ENCODE data around the gene GFRA1.

Gene GFRA1

DNA sequence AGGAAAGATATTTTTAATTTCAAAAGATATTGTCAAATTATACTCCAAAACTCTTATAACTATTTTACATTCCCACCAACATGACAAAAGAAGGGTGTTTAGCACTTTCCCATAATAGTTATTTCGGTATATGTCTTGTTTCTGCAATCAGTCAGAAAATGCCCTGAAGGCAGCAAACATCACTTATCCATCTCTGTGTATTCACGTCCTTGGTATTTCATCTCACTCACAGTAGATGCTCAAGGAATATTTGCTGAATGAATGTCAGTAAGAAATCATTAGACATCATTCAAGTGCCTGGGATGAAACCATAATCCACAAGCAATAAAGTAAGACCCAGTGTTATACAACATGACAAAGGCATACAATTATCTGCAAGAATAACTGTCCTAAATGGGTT is 112.7 kb downstream of the GFRA1 start:
- no peak for DNase-seq (ENCODE audit: low read depth in 2 of 2)

DNA sequence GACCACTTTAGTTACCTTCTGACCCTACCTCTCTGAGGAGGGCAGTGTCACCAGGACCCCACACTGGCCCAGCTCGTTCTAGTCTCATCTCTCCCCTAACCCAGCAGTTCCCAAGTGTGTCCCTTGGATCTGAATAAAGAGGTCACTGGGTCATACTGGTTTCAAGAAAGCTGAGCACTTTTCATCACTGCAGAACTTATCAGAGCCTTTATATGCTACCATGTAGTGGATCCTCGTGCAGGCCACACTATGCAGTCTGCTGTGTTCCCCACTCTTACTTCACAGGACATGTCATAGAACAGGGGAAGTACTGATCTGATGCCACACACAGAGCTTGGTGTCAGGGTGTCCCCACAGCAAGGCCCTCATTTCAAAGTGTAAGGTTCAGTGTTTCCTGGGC is 113.8 kb downstream of the GFRA1 start:
- no peak for DNase-seq (ENCODE audit: low read depth in 2 of 2)

DNA sequence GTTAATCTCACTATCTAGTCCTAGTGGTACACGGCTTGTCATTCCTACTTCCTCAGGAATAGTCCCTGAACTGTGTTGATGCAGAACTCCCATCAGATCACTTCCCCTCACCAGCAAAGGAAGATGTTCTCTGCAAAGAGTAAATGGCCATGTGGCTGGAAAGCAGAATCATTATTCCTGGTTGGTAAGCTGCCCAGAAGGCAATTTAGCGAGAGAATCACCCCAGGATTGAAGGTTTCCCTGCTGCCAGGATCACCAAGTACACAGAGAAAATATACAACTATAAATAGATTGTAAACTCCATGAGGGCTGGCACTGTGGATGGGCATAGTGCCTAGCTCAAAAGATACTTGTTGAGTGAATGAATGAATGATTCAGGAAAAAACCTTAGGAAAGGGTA is 115.0 kb downstream of the GFRA1 start:
- no peak for DNase-seq (ENCODE audit: low read depth in 2 of 2)

DNA sequence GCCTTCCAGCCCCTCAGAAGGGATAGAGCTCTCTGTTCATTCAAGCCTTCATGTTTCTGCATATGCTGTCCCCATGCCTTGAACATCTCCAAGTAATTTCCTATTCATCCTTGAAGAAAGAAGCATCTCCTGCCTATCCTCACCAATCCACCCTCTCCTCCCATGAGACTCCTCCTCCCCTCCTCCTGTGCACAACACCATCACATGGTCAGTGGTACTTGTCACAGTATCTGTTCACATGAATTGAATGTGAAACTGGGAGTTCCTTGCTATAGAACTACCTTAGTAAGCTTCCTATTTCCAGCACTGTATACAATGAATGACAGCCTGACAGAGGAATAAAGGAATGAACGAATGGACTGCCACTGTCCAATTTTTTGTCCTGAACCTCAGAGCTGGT is 115.5 kb downstream of the GFRA1 start:
- no peak for DNase-seq (ENCODE audit: low read depth in 2 of 2)

DNA sequence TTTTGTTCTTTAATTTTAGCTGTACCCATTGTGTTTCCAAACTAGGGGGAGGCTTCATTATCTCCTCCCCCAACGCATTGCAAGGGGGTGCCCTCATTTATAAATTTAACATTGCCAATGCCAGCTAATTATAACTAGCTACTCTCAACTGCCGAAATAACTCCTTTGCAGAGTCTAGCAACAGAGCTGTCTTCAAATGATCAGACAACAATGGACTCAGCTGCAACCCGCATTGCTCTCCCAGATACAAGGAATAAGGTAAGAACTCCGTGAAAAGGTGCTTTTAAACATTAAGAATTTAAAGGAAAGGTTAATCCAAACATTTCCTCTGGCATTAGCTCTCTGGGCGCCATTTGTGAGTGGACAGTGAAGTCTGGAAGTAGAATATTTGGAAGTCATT is 116.2 kb downstream of the GFRA1 start:
- DNase-seq (ENCODE audit: low read depth in 2 of 2): no peak

DNA sequence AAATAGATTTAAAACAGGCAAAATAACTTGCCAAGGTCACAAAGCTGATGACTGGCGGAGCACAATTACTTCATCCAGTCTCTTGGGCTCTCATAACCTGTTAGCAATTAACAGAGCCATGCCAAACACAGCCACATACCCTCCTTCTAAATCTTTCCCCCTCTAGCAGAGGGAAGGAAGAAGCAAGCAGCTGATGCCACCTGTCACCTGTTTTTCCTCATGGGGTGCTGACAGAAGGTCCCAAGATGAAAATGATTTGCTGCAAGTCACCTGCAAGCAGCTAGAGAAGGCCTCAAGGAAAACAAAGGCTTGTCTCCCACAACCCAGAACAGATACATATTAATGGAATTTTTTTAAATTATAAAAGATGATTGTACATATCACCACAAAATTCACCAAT is 117.8 kb downstream of the GFRA1 start:
- no peak for DNase-seq (ENCODE audit: low read depth in 2 of 2)

DNA sequence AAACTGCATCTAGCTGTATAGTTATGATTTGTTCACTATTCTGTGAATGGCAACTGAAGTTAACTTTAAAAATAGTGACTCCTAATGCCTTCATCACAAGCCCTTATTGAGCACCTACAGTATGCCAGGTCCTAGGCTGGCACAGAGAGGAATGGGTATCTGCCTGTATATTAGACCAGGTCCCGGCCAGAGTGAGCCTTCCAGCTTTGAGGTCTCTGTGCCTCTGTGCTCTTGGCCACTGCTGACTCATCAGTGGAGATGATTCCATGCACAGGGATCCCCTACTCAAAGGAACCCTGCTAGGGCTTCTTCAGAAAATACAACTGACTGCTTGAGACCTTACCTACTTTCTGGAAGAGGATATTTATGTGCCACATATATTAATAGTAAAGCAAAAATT is 118.4 kb downstream of the GFRA1 start:
- DNase-seq (ENCODE audit: low read depth in 2 of 2): no peak

DNA sequence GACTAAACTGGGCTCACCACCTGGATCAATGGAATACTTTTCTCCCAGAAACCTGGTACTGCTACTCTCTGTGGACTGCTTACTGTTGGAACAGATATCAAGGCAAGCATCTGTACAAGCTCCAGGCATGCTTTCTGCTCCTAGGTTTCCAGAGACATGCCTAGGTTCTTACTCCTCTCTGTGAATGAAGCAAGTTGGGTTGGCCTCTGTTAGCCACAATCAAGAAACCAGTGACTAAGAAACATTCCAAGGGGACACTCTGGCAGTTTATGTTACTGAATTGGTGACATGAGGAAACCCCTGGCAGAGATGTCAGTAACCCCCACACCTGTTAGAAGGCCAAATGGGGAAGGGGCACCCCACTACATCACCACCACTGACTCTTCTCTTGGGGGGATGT is 121.9 kb downstream of the GFRA1 start:
- DNase-seq (ENCODE audit: low read depth in 2 of 2): no peak

DNA sequence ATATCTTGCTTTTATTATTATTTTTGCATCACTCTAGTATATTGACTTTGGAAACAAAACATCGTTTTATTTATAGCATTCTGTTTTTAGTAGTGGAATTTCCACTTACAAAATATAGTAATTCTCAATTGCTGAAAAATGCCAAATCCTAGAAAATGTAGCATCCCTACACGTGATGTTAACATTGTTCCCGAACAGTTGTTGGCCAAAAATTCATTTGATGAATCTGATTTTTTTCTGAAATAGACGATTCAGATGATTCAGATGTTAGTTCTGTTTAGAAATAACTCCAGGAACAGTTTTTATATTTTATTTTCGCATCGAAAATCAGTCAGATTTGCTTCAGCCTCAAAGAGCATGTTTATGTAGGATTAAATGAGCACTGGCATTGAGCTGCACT is 122.4 kb downstream of the GFRA1 start:
- DNase-seq (ENCODE audit: low read depth in 2 of 2): no peak

DNA sequence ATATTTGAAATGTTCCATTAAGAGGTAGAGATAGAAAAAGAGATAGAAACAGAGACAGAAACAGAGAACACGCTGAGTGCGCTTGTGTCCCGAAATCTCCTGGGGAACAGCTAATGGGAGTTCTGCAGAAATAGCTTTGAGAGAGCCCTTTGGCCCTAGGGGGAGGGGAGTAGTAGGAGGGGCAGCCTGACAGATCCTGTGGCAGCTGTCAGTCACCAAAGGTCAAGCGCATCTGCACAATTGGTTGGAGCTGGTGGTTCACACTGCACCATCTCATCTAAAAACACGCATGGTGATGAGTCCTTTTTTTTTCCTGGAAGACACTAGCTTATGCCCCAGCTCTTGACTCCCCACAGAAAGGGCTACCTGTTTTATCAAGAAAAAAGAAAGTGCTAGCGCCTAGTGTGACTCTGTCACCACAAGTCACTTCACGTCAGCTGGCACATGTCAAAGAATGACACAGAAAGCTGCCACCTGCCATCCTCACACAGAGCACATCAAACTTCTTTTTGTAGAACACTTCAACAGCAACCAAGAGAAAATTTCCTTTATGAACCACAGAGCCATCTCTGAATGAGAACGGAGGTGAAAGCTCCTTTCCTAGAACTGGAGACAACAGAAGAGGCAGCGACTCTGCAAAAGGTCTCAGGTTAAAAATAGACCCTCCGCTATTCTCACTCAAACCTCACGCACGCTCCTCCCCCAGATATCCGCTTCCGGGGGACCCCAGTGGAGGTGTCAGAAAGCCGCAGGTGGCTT is 125.7 kb downstream of the GFRA1 start:
- DNase-seq (ENCODE audit: low read depth in 2 of 2): no peak

DNA sequence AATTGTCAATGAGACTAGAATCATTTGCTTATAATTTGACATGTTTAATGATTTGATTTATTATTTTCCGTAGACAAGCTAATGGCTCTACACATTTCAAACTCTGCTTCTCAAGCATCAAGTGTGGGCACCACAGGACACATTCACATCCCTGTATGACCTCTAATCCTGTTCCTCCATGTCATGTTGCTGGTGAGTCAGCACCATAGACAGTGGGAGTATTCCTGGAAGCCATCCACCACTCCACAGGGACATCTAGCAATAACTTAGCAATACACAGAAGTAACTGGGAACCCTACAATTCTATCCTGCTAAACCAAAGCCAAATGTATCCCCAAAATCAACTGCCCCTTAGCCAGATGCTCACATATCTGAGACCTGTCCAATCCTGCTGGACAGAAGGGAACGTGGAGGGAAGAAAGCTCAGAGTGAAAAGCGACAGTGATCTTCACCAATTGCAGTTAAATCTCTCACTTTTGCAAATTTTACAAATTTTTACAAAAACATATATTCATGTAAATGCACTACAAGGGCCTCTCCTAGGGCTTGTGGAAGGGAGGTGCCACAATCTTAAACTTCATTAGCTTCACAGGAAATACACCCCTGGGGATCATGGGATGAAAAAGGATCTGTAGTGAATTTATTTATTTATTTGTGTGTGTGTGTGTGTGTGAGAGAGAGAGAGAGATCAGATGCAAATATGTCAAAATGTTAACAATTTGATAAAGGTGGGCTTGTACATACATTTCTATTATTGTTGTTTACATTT is 126.5 kb downstream of the GFRA1 start:
- no peak for DNase-seq (ENCODE audit: low read depth in 2 of 2)

DNA sequence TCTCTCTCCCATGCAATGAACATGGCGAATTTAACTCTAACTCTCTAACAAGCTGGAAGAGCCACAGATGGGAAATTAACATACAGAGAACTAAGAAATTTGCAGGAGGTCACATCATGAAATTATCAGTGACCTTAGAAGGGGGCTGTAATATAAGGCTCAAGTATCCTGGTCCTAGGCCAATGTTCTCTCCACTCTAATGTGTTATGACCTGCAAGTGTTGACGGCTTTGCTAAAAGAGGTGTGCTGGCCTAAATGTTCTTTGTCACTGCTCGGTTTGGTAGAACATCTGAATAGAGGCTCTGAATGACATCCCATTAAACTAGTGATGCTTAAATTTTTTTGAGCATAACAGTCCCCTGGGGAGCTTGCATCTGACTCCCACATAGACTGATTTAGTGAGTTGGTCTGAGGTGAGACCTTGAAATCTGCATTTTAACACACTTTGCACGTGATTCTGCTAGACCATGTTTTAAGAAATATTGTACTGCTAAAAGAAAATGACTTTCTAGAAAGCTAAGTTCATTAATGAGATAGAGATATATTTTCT is 129.3 kb downstream of the GFRA1 start:
- DNase-seq (ENCODE audit: low read depth in 2 of 2): no peak

DNA sequence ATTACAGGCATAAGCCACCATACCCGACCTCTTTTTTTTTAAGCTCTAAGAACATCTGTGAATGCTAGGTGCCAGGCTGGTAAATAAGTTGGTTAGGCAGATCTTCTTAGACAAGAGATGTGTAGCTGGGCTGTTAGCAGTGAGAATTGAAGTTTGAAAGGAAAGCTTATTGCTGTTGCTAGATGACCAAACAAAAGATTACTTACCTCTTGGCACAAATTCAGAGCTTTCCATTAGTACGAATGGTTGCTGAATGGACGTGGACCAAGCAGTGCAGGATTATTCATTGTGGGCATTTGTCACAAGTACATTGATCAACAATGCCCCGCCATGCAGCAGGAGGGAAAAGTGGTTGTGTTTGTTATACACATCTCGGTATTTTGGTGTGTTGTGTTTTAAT is 131.2 kb downstream of the GFRA1 start:
- no peak for DNase-seq (ENCODE audit: low read depth in 2 of 2)

DNA sequence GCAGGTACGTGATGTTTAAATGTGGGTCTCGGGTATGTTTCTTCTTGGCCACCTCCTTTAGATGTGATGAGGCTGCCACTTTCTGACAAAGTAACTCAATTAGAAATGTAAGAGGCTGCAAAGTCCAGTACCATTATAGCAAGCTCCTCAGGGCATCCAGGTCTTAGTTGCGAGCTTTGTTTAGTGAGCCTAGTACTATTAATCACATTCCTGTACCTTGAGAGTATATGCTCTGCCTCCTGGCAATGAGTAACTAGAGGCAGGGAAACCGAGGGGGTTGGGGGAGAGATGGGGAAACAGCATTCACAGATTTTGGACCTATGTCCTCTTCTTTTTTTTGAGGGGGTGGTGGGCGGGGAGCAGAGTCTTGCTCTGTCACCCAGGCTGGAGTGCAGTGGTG is 131.8 kb downstream of the GFRA1 start:
- DNase-seq (ENCODE audit: low read depth in 2 of 2): no peak

DNA sequence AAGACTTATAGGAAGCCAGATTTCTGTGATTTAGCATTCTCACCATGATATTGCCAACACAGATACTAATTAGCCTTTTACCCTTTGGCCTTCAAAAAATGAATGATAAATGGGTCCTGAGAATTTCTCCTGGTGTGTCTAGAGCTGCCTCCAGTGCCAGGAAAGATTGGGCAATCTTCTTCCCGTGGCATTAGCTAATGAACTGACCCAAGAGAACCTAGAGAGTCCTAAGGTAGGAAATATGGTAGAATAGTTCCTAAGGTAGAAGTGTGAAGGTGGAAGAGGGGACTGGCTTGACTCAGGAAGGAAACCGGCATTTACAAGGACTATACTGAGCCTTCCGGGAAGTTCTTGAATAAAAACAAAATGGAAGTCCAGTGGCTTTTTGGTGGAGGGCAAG is 133.1 kb downstream of the GFRA1 start:
- no peak for DNase-seq (ENCODE audit: low read depth in 2 of 2)

DNA sequence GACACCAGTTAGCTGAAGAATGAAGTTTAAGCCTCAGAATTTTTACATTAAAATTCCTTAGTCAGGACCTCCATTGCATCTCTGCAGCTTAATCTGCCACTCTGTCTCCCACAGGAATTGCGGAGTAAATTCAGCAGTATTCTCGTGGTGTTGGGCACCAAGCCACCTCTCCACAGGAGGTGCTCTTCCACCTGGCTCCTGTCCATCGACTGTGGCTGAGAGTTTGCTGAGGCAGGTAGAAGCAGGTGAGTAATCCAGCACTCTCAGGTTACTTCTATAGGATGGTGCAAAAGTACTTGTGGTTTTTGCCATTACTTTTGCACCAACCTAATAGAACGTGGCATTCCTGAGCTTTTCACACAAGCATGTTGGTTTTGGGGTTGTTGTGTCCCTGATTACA is 134.1 kb downstream of the GFRA1 start:
- no peak for DNase-seq (ENCODE audit: low read depth in 2 of 2)

DNA sequence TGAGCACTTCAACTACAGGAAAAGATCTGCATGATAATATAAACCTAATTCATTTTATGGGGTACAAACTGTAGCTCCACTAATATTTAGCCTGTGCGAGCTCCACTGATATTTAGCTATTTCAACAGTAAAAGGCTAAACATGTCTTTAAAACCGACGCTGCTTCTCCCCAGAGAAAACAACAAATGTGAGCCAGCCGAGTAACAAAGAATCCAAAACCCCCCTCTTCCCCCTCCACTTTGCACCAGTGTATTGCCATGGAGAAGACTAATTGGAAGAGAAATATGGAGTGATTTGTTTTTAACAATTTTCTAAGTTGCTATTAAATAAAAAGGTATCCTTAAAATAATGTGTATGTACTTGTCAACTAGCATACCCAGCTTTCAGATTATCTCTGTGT is 136.7 kb downstream of the GFRA1 start:
- no peak for DNase-seq (ENCODE audit: low read depth in 2 of 2)

DNA sequence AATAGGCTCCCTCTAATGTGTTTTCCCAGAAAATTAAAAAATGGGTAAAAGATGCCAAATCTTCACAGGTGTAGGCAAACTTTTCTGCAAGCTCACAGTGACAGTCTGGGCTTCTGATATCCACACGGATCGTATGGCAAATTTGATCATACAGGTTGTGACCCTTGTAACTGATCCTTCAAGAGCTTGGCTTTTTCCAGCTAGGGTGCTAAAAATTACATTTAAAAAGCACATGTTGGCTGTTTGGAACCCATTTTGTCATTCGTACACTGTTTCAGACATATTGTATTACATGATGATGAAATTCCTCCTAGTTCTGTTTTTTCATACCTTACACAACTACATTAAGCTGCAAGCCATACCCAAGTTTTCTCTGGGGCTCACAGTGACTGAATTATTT is 138.7 kb downstream of the GFRA1 start:
- no peak for DNase-seq (ENCODE audit: low read depth in 2 of 2)

DNA sequence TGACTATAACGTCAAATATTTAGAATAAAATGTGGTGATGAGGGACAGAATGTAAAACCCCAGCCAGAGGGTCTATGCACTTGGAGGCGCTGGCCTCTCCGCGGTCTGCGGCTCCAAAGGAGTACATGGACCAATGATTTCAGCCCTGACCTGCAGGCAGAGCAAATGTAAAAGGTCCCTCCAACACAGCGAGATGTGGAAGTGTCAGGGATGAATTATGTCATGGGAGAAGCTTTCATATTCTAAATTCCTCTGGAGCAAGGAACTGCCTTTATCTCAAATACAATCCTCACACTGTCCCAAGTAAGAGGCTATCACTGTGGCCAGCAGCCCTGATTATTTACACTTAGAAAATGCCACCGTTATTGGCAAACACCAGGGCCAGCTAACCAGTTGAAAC is 139.4 kb downstream of the GFRA1 start:
- no peak for DNase-seq (ENCODE audit: low read depth in 2 of 2)

DNA sequence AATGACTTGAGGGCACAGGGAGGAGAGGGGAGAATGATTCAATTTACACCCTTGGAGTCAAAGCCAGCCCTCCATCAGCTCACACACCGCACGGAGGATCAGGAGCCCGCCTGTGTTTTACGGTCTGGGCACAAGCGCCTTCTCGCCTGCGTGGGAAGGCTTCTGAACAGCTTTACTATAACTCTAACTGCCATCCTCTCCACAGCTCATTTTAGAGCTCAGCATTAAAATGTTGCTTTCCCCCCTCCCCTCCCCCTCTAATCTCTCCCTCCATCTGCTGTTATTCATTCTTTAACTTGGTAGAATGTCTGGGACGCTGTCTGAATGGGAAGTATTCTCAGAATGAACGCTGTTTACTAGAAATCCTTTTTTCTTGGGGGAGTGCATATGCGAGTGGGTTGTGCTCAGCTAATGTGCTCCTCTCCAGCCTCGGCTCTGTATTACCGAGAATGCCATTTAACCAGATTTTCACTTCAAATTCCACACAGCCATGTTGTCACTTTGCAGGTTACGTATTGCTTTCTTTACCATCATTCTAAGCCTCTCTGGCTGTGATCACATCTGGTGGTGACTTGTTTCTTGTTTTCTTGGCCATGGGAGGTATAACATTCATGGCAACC is 140.1 kb downstream of the GFRA1 start:
- DNase-seq (ENCODE audit: low read depth in 2 of 2): no peak

DNA sequence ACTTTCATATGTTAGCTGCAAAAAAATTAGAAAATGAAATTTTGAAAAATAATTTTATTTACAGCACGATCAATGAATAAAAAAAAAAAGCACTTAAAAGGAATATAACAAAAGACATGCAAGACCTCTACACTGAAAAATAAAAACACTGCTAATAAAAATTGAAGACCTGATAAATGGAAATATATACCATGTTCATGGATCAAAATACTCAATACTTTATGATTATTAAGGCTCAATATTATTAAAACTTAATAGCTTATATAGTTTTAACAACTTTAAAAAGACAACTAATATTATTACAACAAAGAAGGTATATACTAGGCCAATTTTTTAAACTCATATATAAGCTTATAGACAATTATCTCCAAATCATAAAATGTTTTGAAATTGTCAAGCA is 143.0 kb downstream of the GFRA1 start:
- no peak for DNase-seq (ENCODE audit: low read depth in 2 of 2)

DNA sequence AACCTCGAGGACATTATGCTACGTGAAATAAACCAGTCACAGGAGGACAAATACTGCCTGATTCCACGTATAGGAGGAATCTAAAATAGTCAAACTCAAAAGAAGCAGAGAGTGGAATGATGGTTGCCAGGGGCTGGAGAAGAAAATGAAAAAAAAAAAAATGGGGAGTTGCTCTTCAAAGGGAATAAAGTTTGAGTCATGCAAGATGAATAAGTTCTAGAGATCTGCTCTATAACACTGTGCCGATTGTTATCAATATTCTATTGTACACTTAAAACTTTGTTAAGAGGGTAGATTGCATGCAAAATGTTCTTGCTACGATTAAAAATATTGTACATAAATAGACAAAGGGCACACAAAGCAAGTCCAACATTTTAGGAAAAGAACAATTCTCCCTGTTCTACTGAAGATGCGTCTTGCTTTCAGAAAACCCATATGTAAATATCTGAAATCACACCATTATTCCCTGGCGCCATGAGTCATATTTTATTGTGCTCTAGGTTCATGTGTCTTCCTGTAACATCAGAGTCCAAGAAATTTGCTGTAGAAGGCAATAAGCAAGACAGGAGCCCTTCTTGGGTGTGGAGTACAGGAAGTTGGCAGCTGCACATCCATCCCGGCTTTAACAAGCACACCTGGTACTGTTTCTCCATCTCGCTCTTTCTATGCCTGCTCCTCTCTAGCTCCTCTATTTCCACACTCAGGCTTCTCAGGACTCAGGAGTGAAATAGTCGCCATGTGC is 145.9 kb downstream of the GFRA1 start:
- no peak for DNase-seq (ENCODE audit: low read depth in 2 of 2)
